ENCODE data around the gene WFDC10A.
"Not testable (repeated sequence)": the region's sequence is repeated elsewhere in the genome, so short reads cannot be mapped to it uniquely, and the experiment has no call there.

WFDC10A gene

DNA sequence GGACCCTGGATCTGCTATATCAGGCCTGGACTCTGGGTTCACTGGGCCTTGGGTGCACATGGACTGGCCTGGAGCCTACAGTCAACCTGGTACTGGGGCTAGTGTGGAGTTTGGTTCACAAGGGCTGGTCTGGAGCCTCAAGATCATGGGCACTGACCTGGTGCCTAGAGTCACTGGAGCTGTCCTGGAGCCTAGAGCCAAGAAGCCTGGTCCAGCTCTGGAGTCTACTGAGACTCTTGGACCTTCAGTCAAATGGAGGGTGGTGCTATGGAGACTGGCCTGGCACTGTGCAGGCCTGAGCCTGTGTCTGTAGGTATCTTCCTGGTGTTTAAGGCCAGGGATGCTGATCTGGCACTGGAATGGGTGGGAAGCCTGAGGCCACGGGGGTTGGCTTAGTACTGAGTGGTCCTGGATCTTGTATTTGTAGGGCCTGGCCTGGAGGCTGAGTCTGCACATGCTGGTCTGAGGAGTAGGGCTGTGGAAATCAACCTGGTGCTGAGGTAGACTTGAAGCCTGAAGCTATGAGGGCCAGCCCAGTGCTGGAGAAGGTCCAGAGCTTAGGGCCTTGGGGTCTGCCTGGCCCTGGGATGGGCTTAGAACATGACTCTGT lies 18.0 kb downstream of the WFDC10A start:
- in situ Hi-C loops (cut with MboI; ENCODE audit: low sequenced_read_pairs) = no loop called here

DNA sequence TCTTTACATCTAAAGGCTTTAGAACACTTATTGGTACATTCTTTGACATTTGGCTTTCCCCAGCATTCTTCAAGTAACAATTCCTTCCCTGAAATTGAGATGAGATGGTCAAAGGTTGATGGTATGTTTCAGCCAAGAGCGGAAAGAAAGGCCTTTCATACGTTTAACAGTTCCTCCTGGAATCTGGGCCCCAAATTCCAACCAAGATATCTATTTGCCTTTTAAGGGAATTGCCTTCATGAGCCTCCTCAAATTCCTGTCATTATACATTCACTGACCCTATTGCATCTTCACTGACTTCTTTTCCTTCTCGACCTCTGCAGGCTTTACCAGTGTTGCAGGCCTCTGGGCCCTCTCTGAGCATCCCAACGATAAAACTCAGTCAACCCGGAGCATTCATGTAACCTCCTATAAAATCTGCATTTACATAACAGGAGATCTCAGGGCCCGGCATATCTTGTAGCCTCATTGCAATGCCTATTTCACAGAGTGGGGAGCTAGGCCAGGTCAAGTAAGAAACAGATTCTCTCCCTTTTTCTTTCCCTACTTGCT lies 19.8 kb downstream of the WFDC10A start:
- in situ Hi-C loops (cut with MboI; ENCODE audit: low sequenced_read_pairs) = no loop called here

DNA sequence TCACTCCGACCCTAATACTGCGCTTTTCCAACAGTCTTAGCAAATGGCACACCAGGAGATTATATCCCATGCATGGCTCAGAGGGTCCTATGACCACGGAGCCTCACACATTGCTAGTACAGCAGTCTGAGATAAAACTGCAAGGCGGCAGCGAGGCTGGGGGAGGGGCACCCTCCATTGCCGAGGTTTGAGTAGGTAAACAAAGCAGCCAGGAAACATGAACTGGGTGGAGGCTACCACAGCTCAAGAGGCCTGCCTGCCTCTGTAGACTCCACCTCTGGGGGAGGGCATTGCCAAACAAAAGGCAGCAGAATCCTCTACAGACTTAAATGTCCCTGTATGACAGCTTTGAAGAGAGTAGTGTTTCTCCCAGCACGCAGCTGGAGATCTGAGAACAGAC lies 22.2 kb downstream of the WFDC10A start:
- in situ Hi-C loops (cut with MboI; ENCODE audit: low sequenced_read_pairs) = not testable (repeated sequence)

- in situ Hi-C loops (cut with MboI; ENCODE audit: low sequenced_read_pairs) = not testable (repeated sequence)
Observed at GRCh38 chr20:45657038-45657437, 27.5 kb downstream of the WFDC10A start.

DNA sequence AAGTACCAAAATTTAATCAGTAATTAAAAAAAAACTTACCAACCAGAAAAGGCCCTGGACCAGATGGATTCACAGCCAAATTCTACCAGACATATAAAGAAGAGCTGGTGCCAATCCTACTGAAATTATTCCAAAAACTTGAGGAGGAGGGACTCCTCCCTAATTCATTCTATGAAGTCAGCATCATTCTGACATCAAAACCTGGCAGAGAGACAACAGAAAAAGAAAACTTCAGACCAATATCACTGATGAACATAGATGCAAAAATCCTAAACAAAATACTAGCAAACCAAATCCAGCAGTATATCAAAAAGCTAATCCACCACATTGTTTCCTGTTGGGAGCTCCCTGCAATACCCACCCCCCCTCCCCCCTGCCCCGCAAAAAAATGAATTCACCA lies 40.6 kb downstream of the WFDC10A start, which contains the start of gene WFDC11:
Gene WFDC11, minus strand, starts transcription at position 101 of the 400 bp plus-strand sequence. CDS start 19,639 bp downstream, outside the sequence.
- in situ Hi-C loops (cut with MboI; ENCODE audit: low sequenced_read_pairs) = no loop called here

DNA sequence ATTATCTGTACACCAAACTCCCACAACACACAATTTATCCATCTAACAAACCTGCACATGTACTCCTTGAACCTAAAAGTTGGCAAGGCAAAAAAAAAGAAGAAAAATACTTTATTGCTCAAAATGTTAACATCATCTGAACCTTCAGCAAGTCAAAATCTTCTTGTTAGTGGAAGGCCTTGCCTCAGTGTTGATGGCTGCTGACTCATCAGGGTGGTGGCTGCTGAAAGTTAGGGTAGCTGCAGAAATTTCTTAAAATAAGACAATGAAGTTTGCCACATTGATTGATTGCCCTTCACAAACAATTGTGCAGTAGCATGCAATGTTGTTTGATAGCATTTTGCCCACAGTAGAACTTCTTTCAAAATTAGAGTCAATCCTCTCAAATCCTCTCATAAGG lies 43.2 kb downstream of the WFDC10A start:
- in situ Hi-C loops (cut with MboI; ENCODE audit: low sequenced_read_pairs) = no loop called here

- in situ Hi-C loops (cut with MboI; ENCODE audit: low sequenced_read_pairs) = no loop called here
Observed at GRCh38 chr20:45679650-45680049, 50.1 kb downstream of the WFDC10A start.
